Measurements from ENCODE around the gene PCDHGA3. TPM values are rescaled to one million over a fixed set of nuclear protein-coding genes. Genes with fewer than 3 reads are reported as not detected.
A peak's percentile ranks its signal among the peaks of the same experiment; 100 is the strongest.

The PCDHGA3 gene
- total and polyA plus RNA-seq, 2 of the 13 experiments (the other 11 are each of a cell fraction or from before 2014, with no cell fraction given), result 0.05 TPM; not detected in 1

GRCh38 chr5:141320225-141321169, 23.1 kb upstream of the PCDHGA3 start, which contains the start of gene TAF7 (continued):
- TF ChIP-seq MXI1 (IDR thresholded peaks at IDR 0.05; ENCODE audit: borderline replicate concordance, low read depth, low read length) (peak; percentile 26; the same call in 1 of the 3 replicates), FOXO4 (CRISPR knock-in tag; conservative IDR thresholded peaks at IDR 0.05) (peak; percentile 89; the same call in 1 of the 2 replicates), ZNF558 (CRISPR knock-in tag; IDR thresholded peaks at IDR 0.05; ENCODE audit: borderline replicate concordance) (peak; percentile 78; the same call in 1 of the 2 replicates), BRD4 (CRISPR knock-in tag; IDR thresholded peaks at IDR 0.05) (0 out of 2 replicates have a peak, but pooled peaks have one; percentile 6), ATF5 (CRISPR knock-in tag; IDR thresholded peaks at IDR 0.05; ENCODE audit: low read depth) (0 out of 2 replicates have a peak, but pooled peaks have one; percentile 61), SNRNP70 (IDR thresholded peaks at IDR 0.05; ENCODE audit: low read depth, low read length) (no peak), TRIM22 (IDR thresholded peaks at IDR 0.05) (no peak), NAIF1 (CRISPR knock-in tag; IDR thresholded peaks at IDR 0.05; ENCODE audit: borderline replicate concordance) (peak; percentile 86), MEF2D (CRISPR knock-in tag; IDR thresholded peaks at IDR 0.05) (peak; percentile 43; the same call in 1 of the 2 replicates), TGIF2 (CRISPR knock-in tag; IDR thresholded peaks at IDR 0.05) (no peak; the same call in 1 of the 2 replicates), ZFP62 (CRISPR knock-in tag; IDR thresholded peaks at IDR 0.05) (no peak), GMEB2 (CRISPR knock-in tag; IDR thresholded peaks at IDR 0.05; ENCODE audit: low read depth) (peak; percentile 83), IKZF5 (CRISPR knock-in tag; IDR thresholded peaks at IDR 0.05) (peak; percentile 83; the same call in 1 of the 2 replicates), ZNF572 (CRISPR knock-in tag; IDR thresholded peaks at IDR 0.05) (peak; percentile 90; the same call in 1 of the 2 replicates), MIER3 (CRISPR knock-in tag; IDR thresholded peaks at IDR 0.05; ENCODE audit: borderline replicate concordance) (peak; percentile 36; the same call in 1 of the 2 replicates), HOXA7 (CRISPR knock-in tag; IDR thresholded peaks at IDR 0.05) (no peak), KLF16 (CRISPR knock-in tag; IDR thresholded peaks at IDR 0.05) (0 out of 4 replicates have a peak, but pooled peaks of 1 of the 2 experiments have one; percentile 40), TP53 (CRISPR knock-in tag; conservative IDR thresholded peaks at IDR 0.05) (0 out of 2 replicates have a peak, but pooled peaks have one; percentile 16), THAP7 (CRISPR knock-in tag; IDR thresholded peaks at IDR 0.05) (peak; percentile 36; the same call in 1 of the 2 replicates), ZNF543 (CRISPR knock-in tag; IDR thresholded peaks at IDR 0.05) (peak; percentile 80)

Data from HepG2 (cell line).